GM12873 (cell line): Measurements from ENCODE around the gene RERE.

Source experiments
- TF ChIP-seq, protein P1 (sequence below): IDR thresholded peaks from 2 replicates; pipeline ENCODE4 v1.5.1; 2012; ENCODE audit warnings: low read depth, mild to moderate bottlenecking, moderate library complexity, low read length, control low read depth; ENCODE audit not compliant: insufficient read depth; ENCODE audit errors: missing control alignments

Gene RERE

DNA sequence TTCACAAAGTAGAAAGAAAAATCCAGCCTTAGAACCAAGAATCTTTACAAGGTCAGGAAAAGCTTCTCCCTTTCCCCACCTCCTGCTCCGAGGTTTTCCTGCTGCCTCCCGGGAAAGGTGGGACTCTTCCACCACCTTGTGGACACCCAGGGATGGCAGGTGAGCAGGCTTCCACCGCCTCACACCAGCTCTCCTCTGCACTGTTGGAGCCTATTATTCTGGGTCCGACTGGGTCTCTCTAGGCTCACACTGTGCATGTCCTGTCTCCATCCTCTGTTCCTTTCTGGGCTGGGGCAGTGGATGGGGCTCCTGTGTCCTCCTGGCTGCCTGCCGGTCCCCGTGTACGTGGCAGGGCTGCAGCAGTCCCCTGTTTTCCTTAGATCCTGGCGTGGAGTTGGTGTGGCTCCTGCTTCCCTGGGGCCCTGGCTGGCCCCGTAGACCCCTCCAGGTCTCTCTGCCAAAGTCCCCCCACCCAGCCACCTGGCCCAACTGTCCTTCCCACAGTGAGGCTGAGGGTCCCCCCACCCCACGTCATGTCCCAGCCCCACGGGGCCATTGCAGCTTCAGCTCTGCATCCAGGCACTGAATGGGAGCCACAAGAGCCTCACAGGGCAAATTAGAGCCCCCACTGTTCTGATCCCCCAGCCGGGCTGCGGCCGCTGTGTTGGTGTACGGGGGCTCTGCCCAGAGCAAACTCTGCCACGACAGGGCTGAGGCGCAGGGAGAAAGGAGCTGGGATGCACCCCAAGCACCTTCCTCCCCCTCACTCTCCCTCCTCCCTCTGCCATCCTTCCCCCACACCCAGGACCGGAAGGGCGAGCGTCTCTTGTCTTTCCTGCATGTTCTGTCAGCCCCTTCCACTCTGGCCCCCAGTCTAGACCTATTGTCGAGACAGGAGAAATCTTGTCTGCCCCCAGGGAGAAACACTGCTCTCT lies 502.8 kb downstream of the RERE start:
- TF ChIP-seq, protein P1, sequence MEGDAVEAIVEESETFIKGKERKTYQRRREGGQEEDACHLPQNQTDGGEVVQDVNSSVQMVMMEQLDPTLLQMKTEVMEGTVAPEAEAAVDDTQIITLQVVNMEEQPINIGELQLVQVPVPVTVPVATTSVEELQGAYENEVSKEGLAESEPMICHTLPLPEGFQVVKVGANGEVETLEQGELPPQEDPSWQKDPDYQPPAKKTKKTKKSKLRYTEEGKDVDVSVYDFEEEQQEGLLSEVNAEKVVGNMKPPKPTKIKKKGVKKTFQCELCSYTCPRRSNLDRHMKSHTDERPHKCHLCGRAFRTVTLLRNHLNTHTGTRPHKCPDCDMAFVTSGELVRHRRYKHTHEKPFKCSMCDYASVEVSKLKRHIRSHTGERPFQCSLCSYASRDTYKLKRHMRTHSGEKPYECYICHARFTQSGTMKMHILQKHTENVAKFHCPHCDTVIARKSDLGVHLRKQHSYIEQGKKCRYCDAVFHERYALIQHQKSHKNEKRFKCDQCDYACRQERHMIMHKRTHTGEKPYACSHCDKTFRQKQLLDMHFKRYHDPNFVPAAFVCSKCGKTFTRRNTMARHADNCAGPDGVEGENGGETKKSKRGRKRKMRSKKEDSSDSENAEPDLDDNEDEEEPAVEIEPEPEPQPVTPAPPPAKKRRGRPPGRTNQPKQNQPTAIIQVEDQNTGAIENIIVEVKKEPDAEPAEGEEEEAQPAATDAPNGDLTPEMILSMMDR, result peak; percentile 90

DNA sequence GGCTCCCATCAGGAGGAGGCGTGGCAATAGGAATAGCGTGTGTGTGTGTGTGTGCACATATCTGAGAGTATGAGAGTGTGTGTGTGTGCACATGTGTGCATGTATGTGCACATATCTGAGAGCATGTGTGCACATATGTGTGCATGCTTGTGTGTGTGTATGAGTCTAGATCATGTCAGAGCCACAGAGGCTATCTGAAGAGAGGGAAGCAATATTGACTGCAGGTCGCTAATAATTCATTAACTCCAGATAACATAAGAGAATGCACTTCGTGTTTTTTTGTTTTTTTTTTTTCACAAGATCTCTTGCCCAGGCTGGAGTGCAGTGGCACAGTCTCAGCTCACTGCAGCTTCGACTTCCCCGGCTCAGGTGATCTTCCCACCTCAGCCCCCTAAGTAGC lies 504.2 kb downstream of the RERE start:
- TF ChIP-seq, protein P1, result no peak

DNA sequence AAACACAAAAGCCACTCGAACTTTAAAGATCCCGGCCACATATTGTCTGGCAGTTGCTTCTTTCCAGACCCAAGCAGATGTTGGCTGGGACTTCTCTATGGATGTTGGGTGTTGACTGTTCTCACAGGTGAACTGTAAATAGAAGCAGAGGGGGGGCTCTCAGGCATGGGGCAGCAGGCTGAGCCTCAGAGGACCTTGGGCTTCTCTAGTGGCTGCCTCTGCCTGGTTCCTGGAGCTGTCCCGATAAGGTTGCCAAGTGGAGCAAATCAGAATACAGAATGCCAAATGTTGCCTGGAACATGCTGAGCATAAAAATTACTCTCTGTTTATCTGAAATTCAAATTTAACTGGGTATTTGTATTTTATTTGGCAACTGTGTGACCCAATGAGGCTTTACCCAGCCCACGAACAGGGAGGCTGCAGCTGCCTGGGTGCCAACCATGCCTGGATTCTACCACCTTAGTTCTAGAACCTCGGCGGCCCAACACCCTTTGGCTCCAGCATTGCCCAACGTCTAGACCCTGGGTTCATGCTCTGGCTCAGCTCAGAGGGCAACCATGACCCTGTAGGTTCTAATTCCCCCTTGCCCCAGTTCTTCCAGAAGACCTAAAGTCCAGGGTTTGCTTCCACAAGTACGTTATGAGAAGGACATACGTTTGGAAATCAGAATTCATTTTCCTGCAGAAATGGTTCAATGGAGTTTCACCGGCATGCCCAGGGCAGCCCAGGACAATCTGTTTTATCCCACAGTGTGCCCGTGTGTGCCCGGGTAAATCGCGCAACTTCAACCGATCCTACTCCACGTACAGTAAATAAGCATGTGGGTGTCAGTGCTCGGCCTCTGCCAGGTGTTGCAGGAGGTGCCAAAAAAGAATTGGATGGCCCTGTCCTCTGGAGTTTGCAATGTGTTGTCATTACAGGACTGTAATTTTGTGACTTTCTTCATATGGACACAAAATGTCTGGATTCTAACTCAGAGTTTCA lies 504.9 kb downstream of the RERE start:
- TF ChIP-seq, protein P1, result no peak

DNA sequence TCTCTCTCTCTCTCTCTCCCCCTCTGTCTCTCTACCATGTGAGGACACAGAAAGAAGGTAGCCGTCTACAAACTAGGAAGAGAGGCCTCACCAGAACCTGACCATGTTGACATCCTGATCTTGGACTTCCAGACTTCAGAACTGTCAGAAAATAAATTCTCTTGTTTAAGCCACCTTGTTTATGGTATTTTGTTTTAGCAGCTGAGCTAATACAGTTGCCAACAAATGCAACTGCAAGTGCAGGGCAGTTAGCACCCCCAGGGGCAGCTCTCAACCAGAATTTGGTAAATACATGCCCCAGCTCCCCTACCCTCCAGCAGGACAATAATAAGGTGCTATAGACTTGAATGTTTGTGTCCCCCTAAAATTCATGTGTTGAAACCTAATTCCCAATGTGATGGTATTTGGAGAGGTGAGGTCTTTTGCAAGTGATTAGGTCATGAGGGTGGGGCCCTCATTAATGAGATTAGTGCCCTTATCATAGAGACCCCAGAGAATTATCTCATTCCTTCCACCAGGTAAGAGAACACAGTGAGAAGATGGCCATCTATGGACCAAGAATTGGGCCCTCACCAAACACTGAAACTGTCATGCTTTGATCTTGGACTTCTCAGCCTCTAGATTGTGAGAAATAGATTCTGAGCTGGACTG lies 506.2 kb downstream of the RERE start:
- TF ChIP-seq, protein P1, result no peak

DNA sequence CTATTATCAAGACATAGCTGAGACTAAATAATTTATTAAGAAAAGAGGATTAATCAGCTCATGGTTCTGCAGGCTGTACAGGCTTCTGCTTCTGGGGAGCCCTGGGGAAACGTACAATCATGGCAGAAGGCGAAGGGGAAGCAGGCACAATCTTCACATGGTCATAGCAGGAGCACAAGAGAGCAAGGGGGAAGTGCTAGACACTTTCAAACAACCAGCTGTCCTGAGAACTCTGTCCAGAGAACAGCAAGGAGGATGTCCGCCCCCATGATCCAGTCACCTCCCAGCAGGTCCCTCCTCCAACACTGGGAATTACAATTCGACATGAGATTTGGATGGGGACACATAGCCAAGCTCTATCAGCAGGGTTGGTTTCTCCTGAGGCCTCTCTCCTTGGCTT lies 509.8 kb downstream of the RERE start:
- TF ChIP-seq, protein P1, result no peak

DNA sequence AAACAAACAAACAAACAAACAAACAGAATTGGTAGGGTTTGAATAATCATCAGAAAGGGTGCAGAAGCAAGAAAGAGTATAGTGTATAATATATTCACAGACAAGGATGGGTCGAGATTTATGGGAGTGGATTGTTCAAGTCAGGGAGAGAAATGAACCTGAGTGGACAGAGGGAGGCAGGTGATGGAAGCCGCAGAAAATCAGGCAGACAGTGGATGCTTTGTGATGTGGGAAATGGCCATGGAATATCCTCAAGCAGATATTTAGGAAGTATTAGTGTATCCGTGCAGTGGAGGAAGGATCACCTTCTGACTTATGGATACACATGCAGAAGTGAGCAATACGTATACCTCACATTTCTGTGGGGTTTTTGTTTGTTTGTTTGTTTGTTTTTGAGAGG lies 513.6 kb downstream of the RERE start:
- TF ChIP-seq, protein P1, result no peak
